AG04449 (cell line): ENCODE results near the gene TNRC6A.

ENCODE experiments used
- CTCF ChIA-PET: fragments of 350-600 bp; formaldehyde crosslinking; extraction: SDS; loops from one replicate; lab custom pipeline; 2021; ENCODE audit warnings: antibody characterized with exemption; lab: Yijun Ruan, JAX
- POLR2A ChIA-PET: fragments of 400-600, 350-600 bp; formaldehyde crosslinking; extraction: SDS; loops from one replicate; lab custom pipeline; 2020; ENCODE audit warnings: antibody characterized with exemption, inconsistent platforms; lab: Yijun Ruan, JAX
- DNase-seq: peaks from one replicate; pipeline ENCODE4 v3.0.0-alpha.2; 2010; ENCODE audit warnings: low read depth, low spot score
- H3K4me3 ChIP-seq: 2 replicates; pipeline ENCODE4 v1.5.1; 2011; ENCODE audit warnings: low read depth, mild to moderate bottlenecking, control low read depth, low read length
- CTCF ChIP-seq: IDR thresholded peaks from one replicate; pipeline ENCODE4 v1.5.1; 2011; ENCODE audit warnings: mild to moderate bottlenecking, moderate library complexity, low read length, control low read depth, inconsistent platforms; ENCODE audit not compliant: insufficient read depth; ENCODE audit errors: missing control alignments

The TNRC6A gene

GRCh38 chr16:24766057-24766456 lies 36.6 kb downstream of the TNRC6A start:
- TF ChIP-seq CTCF, result no peak
- DNase-seq, result no peak
- CTCF ChIA-PET, result no interaction called here
- H3K4me3 ChIP-seq, result no peak overlapping the region
- POLR2A ChIA-PET, result no interaction called here

- POLR2A ChIA-PET, result no interaction called here
- DNase-seq, result no peak
- no peak overlapping the region for H3K4me3 ChIP-seq
- CTCF ChIA-PET, result interaction anchor here (1.3 to 1.9 kb wide), 2 partner anchors 10 to 190 kb away, joined by 5 to 7 read pairs; no protein-coding TSS in a partner anchor
- no peak for TF ChIP-seq CTCF
Measured at GRCh38 chr16:24769806-24770205, 40.4 kb downstream of the TNRC6A start.

- no peak for DNase-seq
- ChIA-PET CTCF (no interaction called here), POLR2A (interaction anchor here (0.6 kb wide), 1 partner anchor 187 kb away, joined by 3 read pairs; no protein-coding TSS in a partner anchor)
- TF ChIP-seq CTCF, result no peak
- no peak overlapping the region for H3K4me3 ChIP-seq
Measured at GRCh38 chr16:24771132-24771778, 41.8 kb downstream of the TNRC6A start.

GRCh38 chr16:24771779-24772157 lies 42.3 kb downstream of the TNRC6A start:
- DNase-seq, result no peak
- no peak overlapping the region for H3K4me3 ChIP-seq
- ChIA-PET POLR2A (interaction anchor here (0.6 kb wide), 1 partner anchor 188 kb away, joined by 3 read pairs; no protein-coding TSS in a partner anchor), CTCF (no interaction called here)
- TF ChIP-seq CTCF, result no peak

GRCh38 chr16:24773771-24774427 lies 44.4 kb downstream of the TNRC6A start:
- ChIA-PET POLR2A (no interaction called here), CTCF (interaction anchor here (0.6 to 1.0 kb wide), 2 partner anchors 193 to 206 kb away, joined by 3 to 4 read pairs; no protein-coding TSS in a partner anchor)
- no peak for TF ChIP-seq CTCF
- no peak overlapping the region for H3K4me3 ChIP-seq
- DNase-seq, result no peak

GRCh38 chr16:24774510-24774909 lies 45.1 kb downstream of the TNRC6A start:
- DNase-seq, result no peak
- no peak for TF ChIP-seq CTCF
- no peak overlapping the region for H3K4me3 ChIP-seq
- ChIA-PET POLR2A (no interaction called here), CTCF (interaction anchor here (1.0 kb wide), 1 partner anchor 206 kb away, joined by 3 read pairs; no protein-coding TSS in a partner anchor)
